Umbilical cord (tissue), 2 donors: ENCODE measurements around the gene SPZ1. TPM values are rescaled to one million over a fixed set of nuclear protein-coding genes. Genes with fewer than 3 reads are reported as not detected.
A peak's percentile ranks its signal among the peaks of the same experiment; 100 is the strongest.
"Not testable (repeated sequence)": the region's sequence is repeated elsewhere in the genome, so short reads cannot be mapped to it uniquely, and the experiment has no call there.

Experiments
- DNase-seq: peaks from one replicate; pipeline ENCODE4 v3.0.0-alpha.2; 2015; ENCODE audit warnings: low spot score
- total RNA-seq: library from RNA; depleted of rRNA; stranded (reverse); fragments of >200 nt; gene quantifications from one replicate; pipeline ENCODE4 v1.2.3, GENCODE V29; 2014; ENCODE audit warnings: low replicate concordance; ENCODE audit not compliant: insufficient read depth

SPZ1 gene
- total RNA-seq, 1 donor from 2014 or later, result 3.9 TPM

DNA sequence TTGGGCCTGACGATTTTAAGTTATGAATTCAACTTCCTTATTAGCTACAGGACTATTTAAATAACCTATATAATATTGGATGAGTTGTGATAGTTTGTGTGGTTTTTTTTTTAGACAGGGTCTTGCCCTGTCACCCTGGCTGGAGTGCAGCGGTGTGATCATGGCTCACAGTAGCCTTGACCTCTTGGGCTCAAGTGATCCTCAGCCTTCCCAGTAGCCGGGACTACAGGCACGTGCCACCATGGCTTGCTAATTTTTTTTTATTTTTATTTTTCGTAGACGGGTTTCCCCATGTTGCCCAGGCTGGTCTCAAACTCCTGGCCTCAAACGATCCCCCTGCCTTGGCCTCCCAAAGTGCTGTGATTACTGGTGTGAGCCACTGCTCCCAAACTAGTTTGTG lies 17.6 kb downstream of the SPZ1 start:
- no peak for DNase-seq

DNA sequence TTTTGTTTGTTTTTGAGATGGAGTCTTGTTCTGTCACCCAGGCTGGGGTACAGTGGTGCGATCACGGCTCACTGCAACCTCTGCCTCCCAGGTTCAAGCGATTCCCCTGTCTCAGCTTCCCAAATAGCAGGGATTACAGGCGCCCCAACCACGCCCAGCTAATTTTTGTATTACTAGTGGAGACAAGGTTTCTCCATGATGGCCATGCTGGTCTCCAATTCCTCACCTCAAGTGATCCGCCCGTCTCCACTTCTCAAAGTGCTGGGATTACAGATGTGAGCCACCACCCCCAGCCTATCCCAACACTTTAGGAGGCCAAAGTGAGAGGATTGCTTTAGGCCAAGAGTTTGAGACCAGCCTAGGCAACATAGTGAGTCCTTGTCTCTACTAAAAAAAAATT lies 19.3 kb downstream of the SPZ1 start:
- no peak for DNase-seq

DNA sequence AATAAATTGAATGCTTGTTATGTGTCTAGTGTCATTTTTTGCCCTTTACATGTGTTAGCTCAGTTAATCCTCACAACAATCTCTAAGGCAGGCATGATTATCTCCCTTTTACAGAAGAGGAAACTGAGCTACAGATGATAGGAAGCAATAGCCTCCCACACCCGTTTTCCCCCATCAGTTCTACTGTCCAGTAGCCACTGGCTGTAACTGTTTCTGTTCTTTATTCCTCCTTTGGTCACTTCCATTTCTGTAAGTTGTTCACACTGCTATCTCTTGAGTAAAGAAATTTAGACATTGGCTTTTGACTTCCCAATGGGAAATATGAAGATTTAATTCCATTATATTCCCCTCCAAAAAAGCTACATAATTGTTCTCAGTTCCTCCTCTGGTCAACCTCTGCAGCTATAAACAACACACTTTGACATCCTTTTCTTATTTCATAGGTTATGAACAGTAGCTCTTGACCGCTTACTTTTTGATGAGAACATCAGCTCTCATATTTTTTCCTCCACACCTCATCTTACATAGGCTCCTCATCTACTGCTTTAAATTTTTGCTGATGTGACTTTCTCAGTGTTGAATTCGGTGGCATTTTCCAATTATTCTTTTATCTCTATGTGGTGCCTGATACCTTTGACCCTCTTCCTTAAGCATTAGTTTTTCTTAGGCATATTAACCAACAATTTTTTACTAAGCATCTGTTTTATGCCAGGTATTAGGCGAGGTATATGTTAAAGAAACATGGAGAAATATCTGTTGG lies 21.4 kb downstream of the SPZ1 start:
- DNase-seq, result no peak

DNA sequence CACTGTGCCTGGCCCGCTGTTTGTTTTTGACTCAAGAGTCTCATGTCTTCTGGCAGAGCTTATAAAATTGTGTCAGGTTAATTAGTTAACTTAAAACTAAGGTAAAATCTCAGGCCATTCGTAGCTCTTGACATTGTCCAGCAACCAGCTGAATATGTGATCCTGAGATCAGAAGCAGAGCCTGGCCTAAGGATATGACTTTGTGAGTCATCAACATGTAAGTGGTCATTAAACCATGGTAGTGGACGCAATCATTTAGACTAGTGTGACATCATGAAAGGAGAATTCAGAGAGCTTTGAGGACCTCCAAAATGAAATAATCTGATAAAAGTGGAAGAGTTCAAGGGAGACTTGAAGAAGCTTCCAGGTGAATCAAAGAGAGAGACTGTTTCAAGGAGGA lies 23.3 kb downstream of the SPZ1 start:
- DNase-seq, result peak; percentile 1

DNA sequence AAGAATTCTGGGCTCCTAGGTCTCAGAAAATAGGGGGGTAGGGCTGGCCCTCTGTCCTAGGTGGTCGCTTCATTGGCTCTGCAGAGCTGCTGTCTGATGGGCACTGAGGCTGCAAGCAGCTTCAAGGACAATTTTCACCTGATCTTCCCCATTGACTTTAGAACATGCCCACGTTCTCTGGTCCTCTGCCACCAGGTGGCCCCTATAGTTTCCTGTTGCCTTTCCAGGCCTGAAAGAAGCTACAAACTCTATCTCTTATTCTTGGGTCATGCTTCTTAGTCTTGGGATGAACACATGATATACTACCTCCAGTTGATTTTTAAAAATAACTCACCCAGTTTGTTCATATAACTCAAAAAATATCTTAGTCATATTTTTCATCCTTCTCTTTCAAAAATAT lies 26.3 kb downstream of the SPZ1 start:
- no peak for DNase-seq

DNA sequence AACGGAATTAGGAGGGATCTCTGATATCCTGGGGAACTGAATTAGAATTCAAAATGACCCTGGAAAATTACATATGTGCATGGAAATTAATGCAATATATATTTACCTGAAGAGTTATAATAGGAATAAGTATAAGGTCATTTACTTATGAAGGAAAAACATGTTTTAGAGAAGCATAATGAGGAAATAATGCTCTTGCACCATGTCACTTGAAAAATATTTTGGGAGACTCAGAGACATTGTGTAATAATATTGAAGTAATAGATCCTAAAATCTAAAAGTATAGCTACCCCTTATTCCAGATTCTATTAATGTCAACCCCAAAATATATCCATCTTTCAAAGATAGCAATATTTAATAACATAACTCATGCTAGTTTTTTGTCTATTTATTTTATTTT lies 28.4 kb downstream of the SPZ1 start:
- DNase-seq, result no peak

DNA sequence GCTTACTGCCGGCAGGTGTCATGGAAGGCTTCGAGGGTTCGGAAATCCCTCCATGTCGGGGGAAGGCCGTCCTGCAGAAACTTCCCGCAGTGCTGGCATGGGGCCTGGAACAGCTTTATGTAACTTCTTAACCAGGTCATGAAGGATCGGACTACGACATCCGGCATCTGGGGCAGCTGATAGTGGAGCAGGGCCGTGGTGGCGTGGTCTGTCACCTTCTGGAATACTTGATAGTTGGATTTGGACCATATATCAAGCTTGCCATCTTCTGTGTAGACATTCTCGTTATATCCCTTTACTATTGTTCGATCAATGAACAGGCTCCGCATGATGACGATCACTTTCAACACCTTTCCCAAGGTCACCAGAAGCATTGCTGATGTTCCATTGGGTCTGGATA lies 31.2 kb downstream of the SPZ1 start:
- DNase-seq, result not testable (repeated sequence)

DNA sequence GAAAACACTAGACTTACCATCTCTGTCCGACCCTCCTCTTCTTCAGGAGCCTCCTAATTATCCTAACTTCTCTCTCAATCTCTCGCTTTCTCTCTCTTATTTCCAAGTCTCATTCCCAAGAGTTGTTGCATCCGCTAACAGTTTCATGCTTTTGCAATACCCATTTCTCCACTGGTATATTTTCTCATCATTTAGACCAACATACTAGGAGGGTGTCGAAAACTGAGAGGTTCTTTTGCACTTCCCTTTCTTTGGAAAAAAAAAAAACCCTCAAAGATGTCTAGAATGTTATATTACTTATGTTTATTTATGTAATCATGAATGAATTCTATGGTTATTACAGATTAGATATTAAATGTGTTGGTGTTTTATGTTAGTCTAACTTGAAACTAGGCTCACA lies 35.9 kb downstream of the SPZ1 start:
- no peak for DNase-seq

DNA sequence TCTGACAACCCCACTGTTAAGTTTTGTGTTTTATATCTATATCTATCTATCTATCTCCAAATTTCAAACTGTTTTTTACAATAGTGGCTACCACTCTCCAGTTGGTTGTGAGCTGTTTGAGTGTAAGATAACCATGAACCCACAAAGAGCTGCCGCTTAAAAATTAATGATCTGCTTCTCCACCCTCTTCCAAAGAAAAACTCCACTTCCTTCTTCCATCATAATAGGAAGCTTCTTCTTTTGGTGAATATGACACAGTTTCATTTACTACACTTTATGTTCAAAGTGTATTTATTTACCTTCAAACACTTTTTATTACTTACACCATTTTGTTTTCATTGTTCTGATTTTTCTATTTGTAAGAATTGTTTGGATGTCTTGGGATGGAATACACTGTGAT lies 37.9 kb downstream of the SPZ1 start:
- no peak for DNase-seq

DNA sequence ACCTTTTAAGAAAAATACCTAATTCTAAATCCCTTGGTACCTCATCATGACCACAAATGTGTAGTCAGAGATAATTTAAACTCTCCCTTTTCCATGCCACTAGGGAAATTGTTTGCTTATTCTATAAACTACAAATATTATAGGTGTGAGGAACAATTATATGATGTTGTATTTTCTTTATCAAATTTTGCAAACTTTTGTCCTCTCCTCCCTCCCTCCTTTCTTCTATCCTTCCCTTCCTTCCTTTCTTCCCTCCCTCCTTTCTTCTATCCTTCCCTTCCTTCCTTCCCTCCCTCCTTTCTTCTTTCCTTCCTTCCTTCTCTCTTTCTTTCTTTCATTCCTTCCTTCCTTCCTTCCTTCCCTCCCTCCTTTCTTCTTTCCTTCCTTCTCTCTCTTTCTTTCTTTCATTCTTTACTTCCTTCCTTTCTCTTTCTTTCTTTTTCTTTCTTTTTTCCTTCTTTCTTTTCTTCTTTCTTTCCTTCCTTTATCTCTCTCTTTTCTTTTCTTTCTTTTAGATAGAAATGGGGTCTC lies 41.2 kb downstream of the SPZ1 start:
- DNase-seq, result no peak

DNA sequence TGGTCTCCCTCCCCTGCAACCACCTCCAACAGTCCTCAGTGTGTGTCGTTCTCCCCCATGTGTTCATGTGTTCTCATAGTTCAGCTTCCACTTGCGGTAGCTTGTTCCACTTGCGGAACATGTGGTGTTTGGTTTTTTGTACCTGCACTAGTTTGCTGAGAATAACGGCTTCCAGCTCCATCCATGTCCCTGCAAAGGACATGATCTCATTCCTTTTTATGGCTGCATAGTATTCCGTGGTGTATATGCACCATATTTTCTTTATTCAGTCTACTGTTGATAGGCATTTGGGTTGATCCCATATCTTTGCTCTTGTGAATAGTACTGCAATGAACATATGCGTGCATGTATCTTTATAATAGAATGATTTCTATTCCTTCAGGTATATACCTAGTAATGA lies 45.1 kb downstream of the SPZ1 start:
- DNase-seq, result no peak

DNA sequence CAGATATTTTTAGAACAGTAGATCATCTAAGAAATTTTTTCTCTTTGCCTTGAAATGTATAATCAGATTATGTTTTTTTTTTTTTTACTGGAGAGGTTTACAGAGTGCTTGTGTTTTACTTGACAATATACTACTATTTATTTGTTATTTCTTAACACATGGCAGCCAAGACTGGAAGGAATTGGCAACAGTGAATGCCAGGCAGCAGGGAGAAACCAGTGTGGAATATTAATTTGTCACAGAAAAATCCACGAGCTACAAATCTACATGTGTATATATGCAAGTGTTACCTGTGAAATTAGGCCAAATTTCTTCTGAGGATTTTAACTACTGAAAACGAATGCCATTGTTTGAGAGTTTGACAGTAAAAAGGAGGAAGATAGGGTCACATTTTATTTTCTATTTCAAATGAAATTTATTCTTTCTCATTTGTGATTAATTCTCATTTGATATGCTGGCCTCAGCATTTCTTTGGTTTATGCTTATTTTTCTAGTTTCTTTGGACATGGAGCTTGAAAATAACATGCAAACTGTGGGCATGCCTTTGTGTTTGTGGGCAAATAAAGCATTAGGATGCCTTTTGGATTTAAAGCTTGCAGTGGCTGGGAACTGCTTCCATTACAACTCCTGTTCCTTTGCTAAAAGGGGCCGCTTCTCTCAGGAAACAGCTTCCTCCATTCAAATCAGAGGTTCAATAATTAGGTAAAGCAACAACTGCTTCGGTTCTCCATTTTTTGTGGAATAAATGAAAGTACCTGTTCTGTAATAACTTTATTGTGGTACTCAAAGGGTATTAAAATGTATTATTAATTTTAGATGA lies 49.1 kb downstream of the SPZ1 start:
- DNase-seq, result no peak

DNA sequence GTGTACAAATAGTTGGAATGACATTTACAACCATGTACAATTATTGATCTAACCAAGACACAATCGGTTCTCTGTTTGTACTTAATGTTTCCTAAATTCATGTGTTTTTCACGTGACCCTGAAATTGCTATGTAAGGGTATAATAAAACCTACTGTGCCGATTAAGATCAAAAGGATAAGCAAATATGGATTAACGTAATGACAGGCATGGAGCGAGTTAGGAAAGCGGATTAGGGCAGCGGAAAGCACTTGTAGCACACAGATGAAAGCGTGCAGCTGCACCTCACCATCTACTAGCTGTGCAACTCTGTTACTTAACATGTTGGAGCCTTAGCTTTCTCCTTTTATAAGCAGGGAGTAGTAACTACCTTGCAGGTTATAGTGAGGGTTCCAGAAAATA lies 49.7 kb downstream of the SPZ1 start:
- no peak for DNase-seq

DNA sequence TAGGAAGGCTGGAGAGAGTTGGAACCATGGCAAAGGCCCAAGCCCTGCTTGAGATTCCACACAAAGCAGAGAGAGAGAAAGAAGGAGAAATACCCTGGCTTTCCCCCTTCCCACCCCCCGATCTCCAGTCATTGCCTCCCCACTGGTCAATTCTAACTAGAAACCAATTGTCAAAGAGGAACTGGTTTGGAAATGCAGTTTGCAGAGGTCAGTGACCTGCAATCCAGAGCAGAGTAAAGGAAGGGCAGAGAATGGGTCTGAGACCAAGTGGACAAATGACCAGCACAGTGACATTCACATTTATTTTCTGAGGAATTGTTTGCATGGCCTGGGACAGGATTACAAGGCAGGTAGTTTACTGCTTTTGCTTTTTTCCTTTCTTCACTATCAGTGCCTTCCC lies 50.6 kb downstream of the SPZ1 start:
- DNase-seq, result no peak

Other genes with a start within 250 kb of the SPZ1 start
- gene SERINC5, start 64.0 kb upstream of the SPZ1 start, total RNA-seq, result 17.1 TPM
- 51.0 TPM for gene ZFYVE16, start 88.1 kb downstream of the SPZ1 start, total RNA-seq
- 11.1 TPM for gene FAM151B, start 168.1 kb downstream of the SPZ1 start, total RNA-seq